CD4-positive, CD25-positive, alpha-beta regulatory T cell (primary cell): ENCODE data around the gene CFAP46. TPM values are rescaled to one million over a fixed set of nuclear protein-coding genes. Genes with fewer than 3 reads are reported as not detected.
"Not testable (repeated sequence)": the region's sequence is repeated elsewhere in the genome, so short reads cannot be mapped to it uniquely, and the experiment has no call there.

Experiments
- ATAC-seq, 2 donors: fragments of 150-1000 bp; cut with Tn5 transposase; one replicate each; pipeline ENCODE4 v1.10.0; 2021; ENCODE audit warnings: low read depth in 2 of 2, moderate number of reproducible peaks in 2 of 2, moderate library complexity in 1 of 2
- DNase-seq, 3 donors: peaks; one replicate each; pipeline versions ENCODE4 v3.0.0 to v3.0.0-alpha.2; 2012 to 2022; ENCODE audit warnings: mixed read lengths in 1 of 3
- H3K27ac ChIP-seq: one replicate; pipeline ENCODE4 v1.7.0; 2013; ENCODE audit warnings: mild to moderate bottlenecking, low read length; ENCODE audit not compliant: insufficient read depth, poor library complexity, severe bottlenecking
- H3K27me3 ChIP-seq: one replicate; pipeline ENCODE4 v1.7.0; 2013; ENCODE audit warnings: low read length; ENCODE audit not compliant: control insufficient read depth, insufficient read depth
- H3K36me3 ChIP-seq: one replicate; pipeline ENCODE4 v1.7.0; 2013; ENCODE audit warnings: mild to moderate bottlenecking, low read length, moderate library complexity; ENCODE audit not compliant: control insufficient read depth, insufficient read depth
- H3K4me1 ChIP-seq: 2 replicates; pipeline ENCODE4 v1.7.0; 2013; ENCODE audit warnings: mild to moderate bottlenecking, low read length; ENCODE audit not compliant: insufficient read depth, control insufficient read depth, poor library complexity, severe bottlenecking
- H3K4me3 ChIP-seq: one replicate; pipeline ENCODE4 v1.7.0; 2013; ENCODE audit warnings: low read depth, mild to moderate bottlenecking, low read length, moderate library complexity
- H3K9me3 ChIP-seq, 2 experiments: 1 replicate in 1 of 2; 2 replicates in 1 of 2; pipeline ENCODE4 v1.7.0; 2013; ENCODE audit warnings: low read length in 2 of 2, mild to moderate bottlenecking in 1 of 2, moderate library complexity in 1 of 2; ENCODE audit not compliant: control insufficient read depth in 2 of 2
- H3K27ac Mint-ChIP-seq, 3 donors: one replicate each; pipeline ENCODE4 v1.8.0; 2020 to 2022; ENCODE audit warnings: mild to moderate bottlenecking in 3 of 3, mixed read lengths in 3 of 3, moderate library complexity in 2 of 3
- H3K27me3 Mint-ChIP-seq: one replicate; pipeline ENCODE4 v1.8.0; 2022; ENCODE audit warnings: mild to moderate bottlenecking, mixed read lengths
- H3K36me3 Mint-ChIP-seq: one replicate; pipeline ENCODE4 v1.8.0; 2020; ENCODE audit warnings: mixed read lengths
- H3K4me1 Mint-ChIP-seq, 4 donors: one replicate each; pipeline ENCODE4 v1.8.0; 2020 to 2022; ENCODE audit warnings: mixed read lengths in 4 of 4, mild to moderate bottlenecking in 1 of 4
- H3K4me3 Mint-ChIP-seq, 4 donors: one replicate each; pipeline ENCODE4 v1.8.0; 2020 to 2022; ENCODE audit warnings: mild to moderate bottlenecking in 4 of 4, mixed read lengths in 4 of 4, moderate library complexity in 3 of 4
- H3K9me3 Mint-ChIP-seq, 7 donors: one replicate each; pipeline ENCODE4 v1.8.0; 2020 to 2022; ENCODE audit warnings: mixed read lengths in 7 of 7, mild to moderate bottlenecking in 3 of 7, moderate library complexity in 2 of 7
- polyA plus RNA-seq, 4 donors: library from polyadenylated mRNA; unstranded; fragments of 300-500 nt; fragmentation: Illumina TruSeq; gene quantifications; one replicate each; pipeline ENCODE4 v1.2.3, GENCODE V29; 2021
- total RNA-seq: library from RNA; stranded (reverse); gene quantifications from one replicate; pipeline ENCODE4 v1.2.3, GENCODE V29; 2022

CFAP46 gene
- total and polyA plus RNA-seq, 5 donors from 2014 or later: not detected

- Mint-ChIP-seq H3K9me3 (peaks cover 0 to 7% (median 0%) of the 10 kb centered on the region in 7 donors), H3K4me3 (no peak overlapping the region), H3K27me3 (no peaks in the 10 kb centered on the region), H3K4me1 (no peaks in the 10 kb centered on the region), H3K27ac (no peak overlapping the region), H3K36me3 (no peaks in the 10 kb centered on the region)
- H3K27me3 ChIP-seq: no peaks in the 10 kb centered on the region
- no peak for DNase-seq
- H3K4me1 ChIP-seq: no peaks in the 10 kb centered on the region
- no peaks in the 10 kb centered on the region for H3K9me3 ChIP-seq
- H3K4me3 ChIP-seq: no peak overlapping the region
- H3K27ac ChIP-seq: no peak overlapping the region
- ATAC-seq: no peak
- H3K36me3 ChIP-seq: no peaks in the 10 kb centered on the region
Observed at GRCh38 chr10:132827423-132827789, 115.0 kb downstream of the CFAP46 start.

DNA sequence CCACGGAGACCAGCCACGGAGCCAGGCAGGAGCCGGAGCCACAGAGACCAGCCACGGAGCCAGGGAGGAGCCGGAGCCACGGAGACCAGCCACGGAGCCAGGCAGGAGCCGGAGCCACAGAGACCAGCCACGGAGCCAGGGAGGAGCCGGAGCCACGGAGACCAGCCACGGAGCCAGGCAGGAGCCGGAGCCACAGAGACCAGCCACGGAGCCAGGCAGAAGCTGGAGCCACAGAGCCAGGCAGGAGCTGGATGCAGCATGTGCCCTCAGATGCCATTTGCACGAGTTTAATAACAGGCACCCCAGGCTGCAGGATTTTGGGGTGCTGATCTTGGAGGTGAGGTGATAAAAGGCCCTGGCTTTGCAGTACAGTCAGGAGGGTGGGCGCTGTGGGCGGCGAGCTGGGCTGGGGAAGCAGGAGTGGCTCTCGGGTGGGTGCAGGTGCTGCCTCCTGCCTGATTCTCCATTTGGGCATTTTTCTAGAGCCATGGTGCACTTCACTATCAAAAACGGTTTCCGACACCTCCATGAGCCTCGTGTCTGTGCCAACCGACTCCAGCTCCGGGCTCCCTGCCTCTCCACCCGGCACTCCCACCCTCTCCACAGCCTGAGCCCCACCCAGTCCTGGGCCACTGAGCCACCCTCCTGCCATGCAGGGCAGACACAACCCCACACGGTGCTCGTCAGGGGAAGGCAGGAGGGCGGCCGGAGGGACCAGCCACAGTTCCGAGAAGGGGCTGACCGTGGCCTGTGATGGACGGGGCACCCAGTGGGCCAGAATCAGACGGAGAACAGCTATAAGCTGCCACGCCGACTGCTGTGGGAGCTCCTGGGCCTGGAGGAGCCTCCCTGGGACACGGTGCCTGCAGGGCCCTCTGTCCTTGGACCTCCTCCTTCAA lies 115.6 kb downstream of the CFAP46 start:
- no peaks in the 10 kb centered on the region for H3K27me3 Mint-ChIP-seq
- no peak overlapping the region for H3K27ac Mint-ChIP-seq
- Histone ChIP-seq H3K4me1 (no peaks in the 10 kb centered on the region), H3K4me3 (no peak overlapping the region), H3K36me3 (no peaks in the 10 kb centered on the region), H3K9me3 (no peaks in the 10 kb centered on the region), H3K27me3 (no peaks in the 10 kb centered on the region), H3K27ac (no peak overlapping the region)
- ATAC-seq: no peak
- no peaks in the 10 kb centered on the region for H3K4me1 Mint-ChIP-seq
- H3K4me3 Mint-ChIP-seq: no peak overlapping the region
- no peaks in the 10 kb centered on the region for H3K36me3 Mint-ChIP-seq
- H3K9me3 Mint-ChIP-seq: peaks cover 0 to 6% (median 0%) of the 10 kb centered on the region in 7 donors
- no peak for DNase-seq

- not testable (repeated sequence) for H3K4me1 ChIP-seq, H3K4me1 Mint-ChIP-seq, H3K27me3 ChIP-seq, H3K27ac ChIP-seq, H3K9me3 ChIP-seq, H3K36me3 Mint-ChIP-seq, H3K27me3 Mint-ChIP-seq, H3K4me3 ChIP-seq, ATAC-seq, H3K4me3 Mint-ChIP-seq, H3K36me3 ChIP-seq, DNase-seq, H3K9me3 Mint-ChIP-seq
- H3K27ac Mint-ChIP-seq: peak overlapping the region in 1 of 3 donors; percentile 87
Observed at GRCh38 chr10:132825783-132826523, 116.4 kb downstream of the CFAP46 start.

DNA sequence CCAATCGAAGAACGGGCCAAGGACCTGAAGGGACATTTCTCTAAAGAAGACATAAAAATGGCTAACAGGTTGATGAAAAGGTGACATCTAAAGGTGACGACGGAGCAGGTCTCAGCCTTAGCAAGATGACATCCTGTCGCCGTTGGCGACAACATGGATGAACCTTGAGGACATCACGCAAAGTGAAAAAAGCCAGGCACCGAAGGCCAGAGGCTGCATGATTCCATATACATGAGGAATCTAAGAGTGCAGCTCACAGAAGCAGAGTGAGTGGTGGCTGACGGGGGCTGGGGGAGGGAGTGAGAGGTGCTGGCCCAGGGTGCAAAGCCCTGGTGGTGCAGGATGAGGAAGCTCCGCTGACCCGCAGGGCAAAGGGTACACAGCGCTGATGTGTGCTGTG lies 122.3 kb downstream of the CFAP46 start:
- no peak for DNase-seq
- Histone ChIP-seq H3K9me3 (no peaks in the 10 kb centered on the region), H3K27ac (no peak overlapping the region), H3K4me3 (no peak overlapping the region), H3K36me3 (no peaks in the 10 kb centered on the region), H3K4me1 (no peaks in the 10 kb centered on the region), H3K27me3 (no peaks in the 10 kb centered on the region)
- ATAC-seq: no peak
- no peaks in the 10 kb centered on the region for H3K27me3 Mint-ChIP-seq
- no peaks in the 10 kb centered on the region for H3K4me1 Mint-ChIP-seq
- H3K9me3 Mint-ChIP-seq: peaks cover 0 to 6% (median 0%) of the 10 kb centered on the region in 7 donors
- no peak overlapping the region for H3K27ac Mint-ChIP-seq
- no peaks in the 10 kb centered on the region for H3K36me3 Mint-ChIP-seq
- no peak overlapping the region for H3K4me3 Mint-ChIP-seq

DNA sequence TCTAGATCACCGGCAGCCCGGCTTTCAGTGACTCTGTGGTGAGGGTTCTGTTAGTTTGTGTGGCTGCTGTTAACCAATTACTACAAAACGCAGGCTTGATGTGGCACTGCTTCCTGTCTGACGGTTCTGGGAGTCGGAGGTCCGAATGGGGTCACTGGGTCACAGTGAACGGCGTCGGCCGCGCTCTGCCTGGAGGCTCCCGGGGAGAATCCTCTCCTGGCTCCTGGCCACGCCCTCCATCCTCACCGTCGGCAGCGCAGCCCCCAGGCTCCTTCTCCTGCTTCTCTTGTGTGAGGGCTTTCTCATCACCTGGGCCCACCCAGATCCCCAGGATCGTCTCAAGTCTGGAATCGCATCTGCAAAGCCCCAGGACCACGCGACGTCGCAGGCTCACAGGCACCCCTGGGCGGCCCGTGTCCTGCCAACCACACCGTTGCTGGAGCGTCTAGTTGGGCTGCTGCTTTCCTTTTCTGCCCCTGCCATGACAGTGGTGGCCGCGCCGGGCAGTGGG lies 124.6 kb downstream of the CFAP46 start:
- H3K4me3 Mint-ChIP-seq: no peak overlapping the region
- ATAC-seq (no peak), DNase-seq (no peak)

GRCh38 chr10:132816718-132817117 lies 125.7 kb downstream of the CFAP46 start:
- no peak for ATAC-seq
- no peak overlapping the region for H3K4me3 ChIP-seq
- H3K27me3 Mint-ChIP-seq: no peaks in the 10 kb centered on the region

More for the DNA sequence above, 124.6 kb downstream of the CFAP46 start:
- Histone ChIP-seq H3K4me1 (no peaks in the 10 kb centered on the region), H3K27me3 (no peaks in the 10 kb centered on the region), H3K9me3 (no peaks in the 10 kb centered on the region), H3K4me3 (no peak overlapping the region), H3K27ac (no peak overlapping the region), H3K36me3 (no peaks in the 10 kb centered on the region)
- Mint-ChIP-seq H3K36me3 (no peaks in the 10 kb centered on the region), H3K9me3 (peaks cover 0 to 6% (median 0%) of the 10 kb centered on the region in 7 donors), H3K27me3 (no peaks in the 10 kb centered on the region), H3K27ac (no peak overlapping the region), H3K4me1 (no peaks in the 10 kb centered on the region)

DNA sequence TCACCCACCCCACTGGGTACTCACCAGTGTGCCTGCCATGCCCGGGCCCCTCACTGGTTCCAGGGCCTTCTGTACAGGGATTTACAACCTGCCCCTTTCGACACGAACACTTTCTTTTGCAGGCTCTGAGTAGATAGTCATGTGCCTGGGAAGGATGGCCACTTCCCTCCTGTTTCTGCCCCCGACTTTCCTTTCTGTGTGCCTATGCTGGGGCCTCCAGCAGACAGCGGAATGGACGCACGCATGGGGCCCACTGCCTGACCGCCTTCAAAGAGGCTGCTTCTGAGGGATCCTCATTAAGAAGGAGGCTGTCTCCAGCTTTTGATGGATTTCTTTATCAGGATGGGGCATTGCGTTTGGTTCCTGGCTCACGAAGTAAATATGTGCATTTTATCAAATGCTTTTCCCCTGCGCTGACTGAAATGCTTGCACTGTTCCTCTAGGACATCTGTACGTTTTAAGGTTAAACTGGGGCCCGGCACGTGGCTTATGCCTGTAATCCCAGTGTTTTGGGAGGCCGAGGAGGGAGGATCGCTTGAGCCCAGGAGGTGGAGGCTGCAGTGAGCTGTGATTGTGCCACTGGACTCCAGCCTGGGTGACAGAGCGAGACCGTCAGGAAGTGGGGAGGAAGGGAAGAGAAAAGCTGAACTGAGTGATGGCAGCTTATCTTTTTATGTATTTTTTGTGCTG lies 127.1 kb downstream of the CFAP46 start:
- H3K9me3 ChIP-seq: no peaks in the 10 kb centered on the region
- no peaks in the 10 kb centered on the region for H3K36me3 ChIP-seq
- ATAC-seq (no peak), DNase-seq (no peak)
- no peaks in the 10 kb centered on the region for H3K27me3 ChIP-seq
- H3K4me1 ChIP-seq: no peaks in the 10 kb centered on the region
- Mint-ChIP-seq H3K9me3 (peaks cover 0 to 6% (median 0%) of the 10 kb centered on the region in 7 donors), H3K36me3 (no peaks in the 10 kb centered on the region), H3K27ac (no peak overlapping the region), H3K4me3 (no peak overlapping the region), H3K27me3 (no peaks in the 10 kb centered on the region), H3K4me1 (no peaks in the 10 kb centered on the region)
- H3K4me3 ChIP-seq: no peak overlapping the region
- H3K27ac ChIP-seq: no peak overlapping the region

More at GRCh38 chr10:132816718-132817117, 125.7 kb downstream of the CFAP46 start:
- DNase-seq: no peak
- H3K36me3 Mint-ChIP-seq: no peaks in the 10 kb centered on the region
- H3K4me1 Mint-ChIP-seq: no peaks in the 10 kb centered on the region
- H3K27ac ChIP-seq: no peak overlapping the region
- H3K27ac Mint-ChIP-seq: no peak overlapping the region
- no peak overlapping the region for H3K4me3 Mint-ChIP-seq
- H3K9me3 Mint-ChIP-seq: peaks cover 0 to 6% (median 0%) of the 10 kb centered on the region in 7 donors
- H3K4me1 ChIP-seq: no peaks in the 10 kb centered on the region
- no peaks in the 10 kb centered on the region for H3K36me3 ChIP-seq
- no peaks in the 10 kb centered on the region for H3K27me3 ChIP-seq
- no peaks in the 10 kb centered on the region for H3K9me3 ChIP-seq
